Hematopoietic multipotent progenitor cell treated with erythropoietin and hydrocortisone succinate and interleukin-3 and kit ligand, for 4 days (in vitro differentiated cells): ENCODE data around the gene HPCAL1.
A peak's percentile ranks its signal among the peaks of the same experiment; 100 is the strongest.

Source experiments
- DNase-seq: peaks from one replicate; pipeline ENCODE4 v3.0.0-alpha.2; 2015

Gene HPCAL1

DNA sequence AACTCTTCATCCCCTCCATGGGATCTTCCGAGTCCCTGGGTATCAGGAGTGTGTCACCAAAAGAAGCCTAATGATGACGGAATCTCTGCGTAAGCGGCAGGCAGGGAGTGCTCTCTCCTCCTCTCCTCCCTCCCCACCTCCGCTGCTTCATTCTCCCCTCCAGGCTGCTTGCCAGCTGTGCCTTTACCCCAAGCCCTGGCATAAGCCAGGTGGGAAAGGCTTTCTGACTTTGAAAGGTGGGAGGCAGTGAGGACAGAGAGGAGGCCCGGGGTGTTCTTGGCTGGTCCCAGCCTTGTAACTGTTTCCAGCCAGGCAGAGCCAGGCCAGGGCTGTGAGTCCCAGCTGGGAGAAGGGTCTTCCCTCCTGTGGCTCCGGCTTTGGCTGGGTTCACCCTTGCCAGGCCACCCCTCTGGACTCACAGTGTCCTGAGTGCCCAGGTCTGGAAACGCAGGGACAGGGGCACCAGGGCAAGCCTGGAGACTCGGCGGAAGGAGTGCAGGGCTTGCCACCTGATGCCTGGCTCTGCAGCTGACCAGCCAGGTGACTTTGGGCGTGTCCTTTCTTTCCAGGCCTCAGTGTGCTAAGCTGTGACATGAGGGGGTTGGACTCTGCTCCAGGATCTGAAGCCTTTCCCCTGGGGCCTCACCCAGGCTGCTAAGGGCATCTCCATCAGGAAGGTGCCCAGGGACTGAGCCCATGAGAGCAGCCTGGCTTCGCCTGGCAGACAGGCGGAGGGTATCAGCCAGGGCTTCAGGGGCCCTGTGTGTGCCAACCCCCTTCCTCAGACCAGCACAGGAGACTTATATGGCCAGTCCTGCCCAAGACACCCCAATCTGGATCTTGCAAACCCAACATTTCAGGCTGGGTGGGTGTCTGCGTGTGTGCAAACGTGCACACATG, 32.7 kb upstream of the HPCAL1 start:
- DNase-seq, result no peak

DNA sequence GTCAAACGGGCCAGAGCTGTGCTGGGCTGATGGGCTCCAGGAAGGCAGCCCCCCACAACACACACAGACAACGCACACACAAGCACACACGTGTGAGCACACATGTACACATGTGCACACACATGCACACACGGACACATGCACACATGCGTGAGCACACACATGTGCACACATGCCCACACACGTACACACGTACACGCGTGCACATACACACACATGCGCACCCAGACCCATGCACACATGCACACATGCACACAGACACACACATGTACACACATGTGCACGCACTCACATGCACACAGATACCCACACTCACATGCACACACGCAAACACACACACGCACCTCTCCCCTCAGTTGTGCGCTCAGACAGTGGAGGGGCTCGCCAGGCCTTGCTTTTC, 31.2 kb upstream of the HPCAL1 start:
- no peak for DNase-seq

DNA sequence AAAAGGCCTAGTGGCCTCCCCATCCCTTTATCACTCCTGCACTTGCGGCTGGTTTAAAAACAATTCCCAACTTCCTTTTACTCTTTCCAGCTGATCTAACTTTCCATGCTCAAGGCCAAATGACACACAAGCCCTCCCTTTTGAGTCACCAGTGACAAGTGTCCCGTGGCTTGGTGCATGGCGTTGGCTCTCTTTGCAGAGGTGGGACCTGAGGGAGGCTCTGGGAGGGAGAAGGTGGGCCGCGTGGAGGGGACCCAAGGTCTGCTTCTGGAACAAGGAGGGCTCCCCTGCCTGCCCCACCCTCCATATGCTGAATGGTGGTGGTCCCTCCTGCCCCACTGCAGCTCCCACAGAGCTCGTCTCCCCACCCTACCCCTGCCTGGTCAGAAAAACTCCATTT, 30.8 kb upstream of the HPCAL1 start:
- DNase-seq, result no peak

DNA sequence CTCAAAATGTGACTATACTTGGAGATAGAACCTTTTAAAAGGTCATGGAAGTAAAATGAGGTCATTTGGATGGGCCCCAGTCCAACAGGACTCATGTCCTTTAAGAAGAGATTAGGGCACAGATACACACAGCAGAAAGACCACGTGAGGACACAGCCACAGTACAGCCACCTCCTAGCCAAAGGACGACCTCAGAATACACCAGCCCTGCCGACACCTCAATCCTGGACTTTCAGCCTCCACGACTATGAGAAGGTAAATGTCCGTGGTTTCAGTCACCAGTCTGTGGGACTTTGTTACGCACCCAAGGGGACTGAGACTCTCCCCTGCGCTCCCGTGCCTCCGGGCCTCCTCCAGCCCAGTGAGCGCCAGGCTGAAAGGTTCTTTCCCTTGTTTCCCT, 30.2 kb upstream of the HPCAL1 start:
- DNase-seq, result no peak

DNA sequence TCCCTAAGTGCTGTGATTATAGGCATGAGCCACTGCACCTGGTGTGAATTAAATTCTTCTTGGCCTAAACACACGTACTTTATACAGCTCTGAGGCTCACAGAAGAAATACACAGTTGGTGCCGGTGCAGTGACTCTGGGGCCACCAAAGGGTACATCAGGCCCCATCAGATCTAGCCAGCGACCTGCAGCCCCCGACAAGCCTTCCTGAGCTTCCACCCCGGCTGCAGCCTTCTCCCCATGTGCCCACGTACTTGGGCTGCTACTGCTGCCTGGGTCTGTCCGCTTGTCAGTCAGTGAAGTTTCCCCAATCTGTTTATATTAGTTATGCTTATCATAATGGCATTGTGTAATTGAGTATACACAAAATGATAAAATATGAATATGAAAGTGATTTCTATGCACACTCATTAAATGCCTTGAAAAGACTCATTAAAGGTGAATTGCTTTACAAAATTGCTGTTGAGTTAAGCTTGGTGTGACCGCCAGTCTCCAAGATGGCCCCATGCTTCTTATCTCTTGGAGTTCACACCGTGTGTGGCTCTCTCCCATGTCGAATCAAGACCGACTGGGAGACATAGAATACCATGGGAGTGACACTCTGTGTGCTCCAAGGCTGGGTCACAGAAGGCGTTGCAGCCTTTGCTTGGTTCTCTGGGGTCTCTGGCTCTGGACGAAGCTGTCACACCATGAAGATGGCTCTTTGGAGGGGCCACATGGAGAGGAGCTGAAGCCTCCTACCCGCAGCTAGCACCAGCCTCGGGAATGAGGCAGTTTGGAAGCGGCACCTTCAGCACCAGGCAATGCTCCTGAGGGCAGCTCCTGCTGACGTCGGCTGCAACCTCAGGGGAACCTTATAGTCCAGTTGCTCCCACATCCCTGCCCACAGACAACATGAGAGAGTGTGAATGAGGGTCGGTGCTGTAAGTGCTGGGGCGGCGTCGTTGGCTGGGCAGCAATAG, 29.2 kb upstream of the HPCAL1 start:
- no peak for DNase-seq

DNA sequence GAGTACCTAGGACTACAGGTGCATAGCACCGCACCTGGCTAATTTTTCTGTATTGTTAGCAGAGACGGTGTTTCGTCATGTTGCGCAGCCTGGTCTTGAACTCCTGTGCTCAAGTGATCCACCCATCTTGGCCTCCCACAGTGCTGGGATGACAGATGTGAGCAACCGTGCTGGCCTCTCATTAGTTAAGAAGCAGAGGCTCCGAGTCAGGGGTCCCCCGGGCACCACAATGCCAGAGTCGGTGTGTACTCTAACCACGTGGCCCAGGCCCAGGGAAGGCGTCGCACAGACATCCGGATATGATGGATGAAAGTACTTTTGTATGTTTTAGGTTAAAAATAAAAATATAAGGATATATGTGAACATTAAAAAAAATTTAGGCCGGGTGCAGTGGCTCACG, 28.3 kb upstream of the HPCAL1 start:
- DNase-seq, result no peak

DNA sequence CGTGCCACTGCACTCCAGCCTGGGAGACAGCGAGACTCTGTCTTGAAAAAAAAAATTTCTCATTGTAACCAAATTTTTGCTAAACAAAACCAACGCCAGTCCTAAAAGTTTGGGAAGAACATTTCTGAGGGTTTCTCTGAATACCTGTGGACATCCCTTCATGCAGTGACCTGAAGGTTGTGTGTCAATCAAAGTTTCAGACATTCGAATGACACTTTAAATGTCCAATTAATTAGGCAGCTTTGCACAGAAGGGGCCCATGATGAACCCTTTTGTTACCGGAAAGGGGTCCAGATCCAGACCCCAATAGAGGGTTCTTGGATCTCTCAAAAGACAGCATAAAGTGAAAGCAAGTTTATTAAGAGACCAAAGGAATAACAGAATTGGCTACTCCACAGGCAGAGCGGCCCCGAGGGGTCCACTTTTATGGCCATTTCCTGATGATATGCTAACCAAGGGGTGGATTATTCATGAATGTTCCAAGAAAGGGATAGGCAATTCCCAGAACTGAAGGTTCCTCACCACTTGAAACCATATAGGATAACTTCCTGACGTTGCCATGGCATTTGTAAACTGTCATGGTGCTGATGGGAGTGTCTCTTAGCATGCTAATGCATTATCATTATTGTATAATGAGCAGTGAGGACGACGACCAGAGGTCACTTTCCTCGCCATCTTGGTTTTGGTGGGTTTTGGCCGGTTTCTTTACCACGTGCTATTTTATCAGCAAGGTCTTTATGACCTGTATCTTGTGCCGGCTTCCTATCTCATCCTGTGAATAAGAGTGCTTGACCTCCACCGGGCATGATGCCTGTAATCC, 27.5 kb upstream of the HPCAL1 start:
- DNase-seq, result no peak

DNA sequence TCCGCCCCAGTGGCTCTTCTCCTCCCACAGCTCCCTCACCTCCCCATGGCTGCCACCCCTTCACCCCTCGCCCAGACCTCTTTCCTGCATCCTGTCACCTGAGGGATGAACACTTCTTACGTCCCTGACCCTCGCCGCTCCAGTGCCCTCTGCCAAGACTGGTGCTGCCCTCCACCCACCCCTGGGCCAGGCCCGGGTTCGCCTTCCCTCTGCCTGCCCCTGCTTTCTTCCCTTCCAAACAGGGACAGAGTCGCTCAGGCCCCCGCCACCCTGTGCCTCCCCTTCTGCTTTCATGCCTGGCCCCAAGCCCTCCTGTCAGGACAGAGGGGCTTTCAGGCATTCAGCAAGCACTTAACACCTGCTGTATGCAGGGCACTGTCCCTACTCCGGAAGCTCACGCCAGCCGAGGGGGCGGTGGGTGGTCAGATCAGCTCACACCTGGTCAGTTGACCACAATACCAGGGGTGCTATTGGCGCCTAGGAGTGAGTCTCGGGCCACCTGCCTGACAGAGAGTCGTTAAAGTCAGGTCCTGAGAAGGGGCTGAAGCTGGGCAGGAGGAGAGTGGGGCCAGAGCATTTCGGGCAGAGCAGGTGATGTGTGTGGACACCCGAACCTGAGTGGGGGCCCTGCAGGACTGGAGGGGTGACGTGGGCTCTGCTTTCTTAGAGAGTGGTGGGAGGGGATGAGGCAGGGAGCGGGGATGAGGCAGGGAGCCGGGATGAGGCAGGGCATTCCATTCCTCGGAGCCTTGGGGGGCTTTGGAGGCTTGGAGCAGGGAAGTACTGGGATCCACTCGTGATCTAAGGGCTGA, 26.0 kb upstream of the HPCAL1 start:
- DNase-seq, result no peak

DNA sequence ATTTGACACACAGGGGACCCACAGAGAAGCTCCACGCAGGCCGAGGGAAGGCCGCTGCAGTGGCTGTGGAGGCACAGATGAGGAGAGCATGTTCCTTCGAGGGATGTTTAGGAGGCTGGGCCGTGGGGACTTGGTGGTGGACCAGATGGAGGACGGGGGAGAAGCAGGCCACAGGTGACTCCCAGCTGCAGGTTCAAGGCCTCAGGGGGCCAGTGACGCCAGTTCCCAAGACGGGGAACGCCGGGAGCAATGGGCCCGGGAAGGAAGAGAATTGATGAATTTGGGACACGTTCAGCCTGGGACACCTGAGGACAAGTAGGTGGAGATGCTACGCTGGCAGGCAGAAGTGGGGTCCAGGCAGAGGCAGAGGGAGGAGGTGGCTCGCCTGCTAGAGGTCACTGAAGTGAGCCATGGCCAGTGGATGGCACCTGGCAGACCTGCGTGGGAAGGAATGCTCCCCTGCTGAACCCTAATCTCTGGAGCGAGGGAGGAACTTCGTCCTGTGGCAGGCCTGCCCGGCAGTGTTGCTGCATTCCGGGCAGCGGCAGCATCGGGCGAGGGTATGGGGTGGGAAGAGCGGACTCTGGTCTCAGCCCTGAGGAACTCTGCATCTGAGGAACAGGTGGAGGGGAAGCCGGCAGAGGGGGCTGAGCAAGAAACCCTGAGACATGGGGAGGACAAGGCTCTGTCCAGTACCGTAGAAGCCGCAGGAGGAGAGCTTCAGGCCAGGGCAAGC, 25.2 kb upstream of the HPCAL1 start:
- DNase-seq, result no peak

DNA sequence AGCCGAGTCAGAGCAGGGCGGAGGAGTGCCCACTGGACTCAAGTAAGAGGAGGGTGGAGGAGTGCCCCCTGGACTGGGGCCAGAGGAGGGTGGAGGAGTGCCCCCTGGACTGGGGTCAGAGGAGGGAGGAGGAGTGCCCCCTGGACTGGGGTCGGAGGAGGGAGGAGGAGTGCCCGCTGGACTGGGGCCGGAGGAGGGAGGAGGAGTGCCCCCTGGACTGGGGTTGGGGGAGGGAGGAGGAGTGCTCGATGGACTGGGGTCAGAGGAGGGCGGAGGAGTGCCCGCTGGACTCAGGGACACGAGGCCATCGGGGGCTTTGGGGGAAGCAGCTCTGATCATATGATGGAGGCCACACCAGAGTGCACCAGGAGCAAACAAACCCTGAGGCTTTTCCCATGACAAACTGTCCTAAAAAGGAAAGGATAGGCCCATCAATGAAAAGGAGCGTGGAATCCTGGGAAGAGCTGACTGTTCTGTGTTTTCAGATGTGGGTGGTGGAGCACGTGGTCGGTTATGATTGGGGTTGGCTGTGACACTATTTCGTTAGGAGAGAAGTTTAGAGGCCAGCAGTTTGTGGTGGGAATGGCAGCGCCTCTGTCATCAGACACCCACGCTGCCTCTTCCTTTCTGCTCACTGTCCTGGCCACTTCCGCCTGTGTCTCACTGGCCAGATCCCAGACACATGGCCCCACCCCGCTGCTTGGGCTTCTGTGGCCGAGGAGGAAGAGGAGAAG, 24.5 kb upstream of the HPCAL1 start:
- DNase-seq, result peak; percentile 72

DNA sequence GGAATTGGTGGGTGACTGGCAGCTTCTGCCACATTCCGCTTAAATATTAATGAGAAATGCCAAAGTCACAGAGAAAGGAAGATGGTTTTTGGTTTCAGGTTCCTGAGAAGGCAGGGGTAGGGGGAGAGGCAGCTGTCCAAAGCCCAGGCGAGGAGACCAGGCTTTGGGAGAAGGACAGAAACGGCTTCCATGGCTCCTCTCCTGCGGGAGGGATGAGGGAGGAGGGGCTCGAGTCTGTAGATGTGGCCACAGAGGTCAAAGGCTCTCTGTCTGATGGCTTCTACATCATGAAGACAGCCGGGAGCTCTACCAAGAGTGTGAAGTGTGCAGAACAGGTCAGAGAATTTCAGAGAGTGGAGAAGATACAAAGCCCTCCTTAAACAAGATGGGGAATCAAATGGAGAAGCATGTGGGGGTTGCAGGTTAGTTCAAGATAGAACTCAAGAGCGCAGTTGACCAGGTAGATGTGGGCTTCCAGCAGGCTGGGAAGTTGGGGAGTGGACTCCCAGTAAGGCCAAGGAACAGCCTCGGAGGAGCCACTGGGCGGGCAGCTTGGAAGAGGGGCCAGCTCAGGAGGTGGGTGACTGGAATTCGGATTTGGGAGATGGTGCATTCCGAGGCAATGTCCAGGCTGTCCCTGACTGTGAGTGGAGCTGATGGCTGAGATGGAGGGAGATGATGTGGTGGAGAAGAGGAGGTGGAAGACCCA, 23.8 kb upstream of the HPCAL1 start:
- no peak for DNase-seq

DNA sequence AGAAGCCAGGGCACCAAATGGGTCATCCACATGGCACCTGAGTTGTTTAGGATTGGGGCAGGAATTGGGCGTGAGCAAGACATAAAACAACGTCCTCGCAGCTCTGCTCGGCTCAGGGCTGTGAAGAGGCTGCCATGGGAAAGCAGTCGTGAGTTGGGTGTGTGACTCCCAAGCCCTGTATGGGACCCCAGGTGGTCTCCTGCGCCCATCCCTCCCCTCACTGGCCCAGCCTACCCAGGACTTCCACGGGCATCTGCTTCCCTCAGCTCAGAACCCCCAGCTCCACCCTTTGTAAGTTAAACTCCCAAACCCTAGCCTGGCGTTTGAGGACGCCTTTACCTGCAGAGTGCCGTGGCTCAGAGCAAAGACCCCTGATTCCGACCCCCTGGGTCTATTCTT, 23.2 kb upstream of the HPCAL1 start:
- DNase-seq, result no peak

DNA sequence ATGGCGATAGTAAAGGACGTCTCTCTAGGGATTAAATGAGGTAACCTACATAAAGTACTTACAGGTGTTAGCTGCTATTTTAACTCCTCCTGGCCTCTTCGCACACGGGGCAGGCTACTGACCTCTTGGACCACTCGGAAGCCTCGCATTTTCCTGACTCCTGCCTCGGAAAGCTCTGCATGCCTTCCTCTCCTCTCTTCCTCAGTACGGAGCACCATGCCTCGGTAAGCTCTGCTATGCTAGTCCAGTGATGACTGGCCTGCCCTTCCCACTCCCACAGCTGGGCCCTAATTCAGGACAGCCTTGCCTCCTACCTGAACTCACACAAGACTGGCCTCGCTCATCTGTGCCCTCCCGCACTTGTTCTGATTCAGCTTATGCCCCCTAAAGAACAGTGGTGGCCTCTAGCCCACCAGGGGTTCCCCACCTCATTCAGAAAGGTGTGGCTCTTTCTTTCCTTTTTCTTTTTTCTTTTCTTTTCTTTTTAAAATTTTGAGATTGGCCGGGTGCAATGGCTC, 22.7 kb upstream of the HPCAL1 start:
- no peak for DNase-seq

DNA sequence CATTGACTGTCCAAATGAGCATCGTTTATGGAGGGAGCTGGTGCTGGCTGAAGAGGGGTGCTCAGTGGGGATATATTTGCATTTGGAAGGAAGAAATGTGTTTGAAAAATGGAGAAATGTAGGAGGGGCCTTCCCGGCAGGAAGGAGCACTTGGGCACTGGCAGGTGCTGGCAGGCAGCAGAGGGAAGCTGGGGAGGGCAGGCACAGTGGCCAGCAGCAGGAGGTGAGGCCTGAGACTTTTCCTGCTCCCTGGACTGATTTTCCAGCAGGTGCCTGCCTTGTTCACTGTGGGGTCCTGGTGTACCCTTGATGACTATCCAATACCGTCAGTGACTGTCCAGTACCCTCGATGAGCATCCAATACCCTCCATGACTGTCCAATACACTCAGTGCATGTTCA, 20.8 kb upstream of the HPCAL1 start:
- DNase-seq, result no peak

DNA sequence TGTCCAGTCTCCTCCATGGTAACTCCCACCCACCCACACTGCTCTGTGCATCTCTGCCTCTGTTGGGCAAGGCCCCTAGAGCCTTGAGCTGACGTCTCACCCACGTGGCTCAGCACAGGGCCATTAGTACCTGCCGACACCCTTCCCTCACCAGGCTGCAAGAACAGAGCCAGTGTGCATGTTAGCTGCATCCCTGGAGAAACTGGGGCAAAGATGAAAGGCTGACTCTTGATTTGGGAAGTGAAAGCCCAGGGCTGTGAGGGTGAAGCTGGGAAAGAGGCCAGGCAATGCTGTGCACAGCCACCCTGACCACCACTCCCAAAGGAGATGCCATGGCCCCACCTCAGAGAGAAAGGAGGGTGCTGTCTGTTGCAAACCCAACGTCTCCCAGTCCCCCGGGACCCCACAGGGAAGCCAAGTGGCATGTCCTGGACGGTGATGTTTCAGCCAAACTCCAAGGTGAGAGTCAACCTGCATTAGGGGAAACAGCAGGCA, 20.0 kb upstream of the HPCAL1 start:
- no peak for DNase-seq

DNA sequence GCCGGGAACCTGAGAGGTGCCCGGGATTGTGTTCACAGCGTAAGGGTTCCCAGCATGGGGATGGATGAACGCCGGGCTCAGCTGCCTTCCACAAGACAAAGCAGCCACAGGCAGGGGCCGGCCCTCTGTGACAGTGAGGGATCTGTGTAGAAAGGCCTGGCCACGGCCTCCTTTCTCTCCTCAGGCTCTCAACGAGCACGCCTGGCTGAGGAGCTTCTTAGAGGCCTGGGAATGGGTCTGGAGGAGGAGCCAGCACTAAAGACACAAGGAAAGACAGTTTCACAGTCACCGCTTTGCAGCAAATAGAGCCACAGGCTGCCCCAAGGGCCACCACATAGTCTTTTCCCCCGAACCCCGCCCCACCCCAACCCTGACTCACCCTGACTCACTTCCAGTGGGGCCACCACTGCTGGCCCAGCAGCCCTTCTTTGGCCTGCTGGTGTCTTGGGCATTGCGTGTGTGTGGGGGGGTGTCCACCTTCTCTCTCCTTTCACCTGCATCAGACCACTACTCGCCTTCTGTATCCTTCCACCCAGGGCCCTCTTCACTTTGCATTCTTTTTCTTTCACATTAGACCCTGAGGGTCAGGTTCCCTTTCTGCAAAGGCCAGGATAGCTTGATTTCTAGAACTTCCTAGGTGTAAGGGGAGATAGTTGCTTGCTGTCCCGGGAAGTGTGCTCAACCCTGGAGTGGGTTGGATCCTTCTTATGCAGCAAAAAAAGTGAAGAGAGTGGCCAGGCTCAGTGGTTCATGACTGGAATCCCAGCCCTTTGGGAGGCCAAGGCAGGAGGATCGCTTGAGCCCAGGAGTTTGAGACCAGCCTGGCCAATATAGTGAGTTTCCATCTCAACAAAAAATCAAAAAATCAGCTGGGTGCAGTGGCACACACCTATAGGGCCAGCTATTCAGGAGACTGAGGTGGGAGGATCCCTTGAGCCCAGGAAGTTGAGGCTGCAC, 19.3 kb upstream of the HPCAL1 start:
- DNase-seq, result peak; percentile 84

DNA sequence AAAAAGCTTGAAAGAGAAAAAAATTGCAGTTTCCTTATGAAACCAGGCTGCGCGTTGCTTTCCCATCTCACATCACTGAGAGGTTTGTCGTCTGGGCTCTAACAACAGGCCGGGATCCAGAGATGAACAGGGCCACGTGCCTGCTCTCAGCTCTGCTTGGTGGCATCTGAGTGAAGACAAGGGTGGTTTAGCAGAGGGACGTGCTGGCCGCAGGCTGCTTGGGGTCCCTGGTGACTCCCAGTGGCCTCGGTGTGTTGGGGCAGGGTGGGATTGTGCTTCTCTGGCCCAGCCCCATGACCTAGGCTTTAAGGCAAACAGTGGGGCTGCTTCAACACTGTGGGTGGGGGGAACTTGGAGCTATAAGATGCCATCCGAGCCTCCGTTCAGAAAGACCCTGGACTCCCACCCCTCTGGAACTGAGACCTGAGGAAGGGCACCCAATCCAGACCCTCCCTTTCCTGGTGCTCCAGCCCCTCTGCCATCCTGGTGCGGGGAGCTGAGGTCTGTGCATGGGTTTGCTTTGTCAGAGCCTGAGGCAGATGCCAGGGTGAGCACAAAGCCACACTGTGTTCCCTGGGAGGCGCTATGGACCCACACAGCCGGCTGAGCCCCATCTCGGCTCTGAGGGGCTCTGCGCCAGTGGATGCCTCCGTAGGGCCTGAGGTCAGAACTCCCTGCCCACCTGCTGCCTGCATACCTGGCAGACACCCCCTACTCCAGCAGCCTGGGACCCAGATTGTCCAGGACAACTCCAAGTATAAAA, 18.4 kb upstream of the HPCAL1 start:
- DNase-seq, result no peak

DNA sequence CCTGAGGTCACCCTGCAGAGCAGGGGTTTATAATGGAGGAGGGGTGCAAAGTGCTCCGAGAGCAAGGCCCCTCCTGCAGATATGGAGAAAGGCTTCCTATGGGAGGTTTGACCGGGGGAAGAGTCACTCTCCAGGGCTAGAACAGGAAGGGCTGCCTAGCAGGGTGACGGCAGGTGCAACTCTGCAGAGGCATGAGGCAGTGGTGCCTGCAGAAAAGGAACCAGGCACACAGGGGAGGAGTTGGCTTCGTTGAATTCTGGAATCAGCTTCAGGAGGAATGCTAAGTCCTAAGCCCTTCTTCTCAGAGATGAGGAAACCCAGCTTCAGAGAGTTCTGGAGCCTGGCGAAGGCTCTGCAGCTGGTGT, 17.5 kb upstream of the HPCAL1 start:
- no peak for DNase-seq
